Skin of body (tissue), 2 donors: ENCODE data around the gene SMIM9. TPM values are rescaled to one million over a fixed set of nuclear protein-coding genes. Genes with fewer than 3 reads are reported as not detected.

Experiments used
- DNase-seq: peaks from one replicate; lab custom pipeline; 2025; lab: John Stamatoyannopoulos, UW
- total RNA-seq: library from RNA; depleted of rRNA; stranded (reverse); fragments of >200 nt; gene quantifications from one replicate; pipeline ENCODE4 v1.2.3, GENCODE V29; 2014

The SMIM9 gene
- total RNA-seq, 1 donor from 2014 or later: not detected

GRCh38 chrX:154784149-154784995 lies 50.1 kb downstream of the SMIM9 start:
- no peak for DNase-seq

DNA sequence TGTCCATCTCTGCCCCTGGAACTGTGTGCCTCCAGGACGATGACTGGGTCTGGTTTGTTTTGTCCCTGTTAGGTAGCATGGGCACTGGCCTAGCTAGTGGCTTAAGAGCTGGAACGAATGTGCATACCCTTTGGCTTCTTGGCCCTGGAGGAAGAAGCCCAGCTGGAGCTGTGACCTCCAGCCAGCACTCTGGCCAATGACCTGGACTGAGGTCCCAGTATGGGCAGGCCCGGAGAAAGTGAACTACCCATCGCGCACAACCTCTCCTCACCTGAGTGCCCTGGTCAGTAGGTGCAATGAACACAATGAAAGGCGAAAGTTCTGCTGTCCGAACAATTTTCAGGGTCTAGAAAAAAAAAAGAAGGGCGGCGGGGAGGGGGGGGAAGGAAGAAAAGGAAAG lies 53.5 kb downstream of the SMIM9 start:
- no peak for DNase-seq

- DNase-seq: no peak
These were observed 55.2 kb downstream of the SMIM9 start for GRCh38 chrX:154779261-154779660.

- no peak for DNase-seq
These were observed 57.7 kb downstream of the SMIM9 start for GRCh38 chrX:154776753-154777152.

DNA sequence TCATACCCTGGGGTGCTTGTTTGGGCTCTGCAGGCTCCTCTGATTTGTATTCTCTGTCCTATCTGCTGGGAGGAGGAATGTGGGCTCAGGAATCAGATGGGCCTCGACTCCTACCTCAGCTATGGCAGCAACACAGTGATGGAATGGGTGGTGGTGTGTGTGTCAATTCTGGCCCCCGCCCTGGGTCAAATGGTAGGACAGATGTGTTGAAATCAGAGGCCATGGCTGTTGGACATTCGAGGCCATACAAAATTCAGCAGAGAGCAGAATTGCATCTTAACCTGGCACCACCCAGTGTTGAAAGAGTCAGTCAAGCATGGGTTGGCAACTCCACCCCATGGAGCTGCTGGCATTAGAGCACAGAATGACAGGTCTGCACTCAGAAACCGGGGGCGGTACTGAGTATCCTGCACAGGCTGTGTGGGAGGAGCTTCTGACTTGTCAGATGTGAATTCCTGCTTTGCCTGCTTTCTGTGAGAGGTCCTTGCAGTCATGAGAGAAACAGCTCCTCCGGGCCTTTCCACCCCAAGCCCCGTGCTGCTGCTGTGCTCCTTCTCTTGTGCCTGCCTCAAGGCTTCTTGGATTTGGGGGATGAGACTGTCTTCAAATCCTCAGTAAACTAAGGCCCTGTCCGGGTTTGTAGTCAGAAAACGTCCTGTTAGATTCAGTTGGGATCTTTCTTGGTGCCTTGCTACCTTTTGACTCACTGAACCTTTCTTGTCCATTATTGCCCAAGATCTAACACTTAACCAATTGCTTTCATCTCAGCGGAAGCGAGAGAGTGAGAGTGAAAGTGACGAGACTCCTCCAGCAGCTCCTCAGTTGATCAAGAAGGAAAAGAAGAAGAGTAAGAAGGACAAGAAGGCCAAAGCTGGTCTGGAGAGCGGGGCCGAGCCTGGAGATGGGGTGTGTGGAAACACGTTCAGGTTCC lies 58.8 kb downstream of the SMIM9 start:
- DNase-seq: no peak

DNA sequence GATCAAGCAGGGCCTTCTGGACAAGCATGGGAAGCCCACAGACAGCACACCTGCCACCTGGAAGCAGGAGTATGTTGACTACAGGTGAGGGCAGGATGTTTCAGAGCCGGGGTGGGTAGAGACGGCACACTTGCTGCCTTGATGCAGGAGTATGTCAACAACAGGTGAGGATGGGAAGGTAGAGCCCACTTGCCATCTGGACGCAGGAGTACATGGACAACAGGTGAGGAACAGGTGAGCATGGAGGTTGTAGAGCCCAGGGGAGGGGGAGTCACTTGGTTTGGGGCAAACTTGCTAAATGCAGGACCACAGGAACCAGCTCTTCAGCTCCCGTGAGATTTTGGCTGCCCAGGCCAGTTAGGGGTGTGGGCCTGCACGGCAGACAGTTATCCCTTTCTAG lies 59.8 kb downstream of the SMIM9 start:
- no peak for DNase-seq

Other genes starting within 250 kb of the SMIM9 start
- not detected for gene CTAG1A, start 249.5 kb downstream of the SMIM9 start, total RNA-seq
- not detected for gene CTAG1B, start 215.4 kb downstream of the SMIM9 start, total RNA-seq
- gene CTAG2, start 181.1 kb downstream of the SMIM9 start, total RNA-seq: not detected
- gene GAB3, start 83.6 kb downstream of the SMIM9 start, total RNA-seq: 4.5 TPM
- 27.2 TPM for gene DKC1, start 71.8 kb downstream of the SMIM9 start, total RNA-seq
- gene MPP1, start 29.2 kb downstream of the SMIM9 start, total RNA-seq: 34.6 TPM
- gene F8A1, start 51.7 kb upstream of the SMIM9 start, total RNA-seq: 1.4 TPM
- 3.1 TPM for gene F8, start 188.1 kb upstream of the SMIM9 start, total RNA-seq
- 32.3 TPM for gene FUNDC2, start 192.2 kb upstream of the SMIM9 start, total RNA-seq
- gene CMC4, start 236.5 kb upstream of the SMIM9 start, total RNA-seq: 6.1 TPM
- gene MTCP1, start 236.5 kb upstream of the SMIM9 start, total RNA-seq: 15.7 TPM
- gene BRCC3, start 236.8 kb upstream of the SMIM9 start, total RNA-seq: 12.1 TPM